ENCODE data around the gene CATSPER1. TPM values are rescaled to one million over a fixed set of nuclear protein-coding genes. Genes with fewer than 3 reads are reported as not detected.

CATSPER1 gene
- total and polyA plus RNA-seq, 10 donors, result 0.30 to 1.2 (median 0.70) TPM; not detected in 2

- 48 to 71% (median 67%) methylated on average over 10 of the region's 10 CpGs for WGBS, 5 donors
- TF ChIP-seq POLR2A (IDR thresholded peaks at IDR 0.05) (no peak), POLR2AphosphoS5 (IDR thresholded peaks at IDR 0.05) (no peak)
- TF ChIP-seq, protein P1, sequence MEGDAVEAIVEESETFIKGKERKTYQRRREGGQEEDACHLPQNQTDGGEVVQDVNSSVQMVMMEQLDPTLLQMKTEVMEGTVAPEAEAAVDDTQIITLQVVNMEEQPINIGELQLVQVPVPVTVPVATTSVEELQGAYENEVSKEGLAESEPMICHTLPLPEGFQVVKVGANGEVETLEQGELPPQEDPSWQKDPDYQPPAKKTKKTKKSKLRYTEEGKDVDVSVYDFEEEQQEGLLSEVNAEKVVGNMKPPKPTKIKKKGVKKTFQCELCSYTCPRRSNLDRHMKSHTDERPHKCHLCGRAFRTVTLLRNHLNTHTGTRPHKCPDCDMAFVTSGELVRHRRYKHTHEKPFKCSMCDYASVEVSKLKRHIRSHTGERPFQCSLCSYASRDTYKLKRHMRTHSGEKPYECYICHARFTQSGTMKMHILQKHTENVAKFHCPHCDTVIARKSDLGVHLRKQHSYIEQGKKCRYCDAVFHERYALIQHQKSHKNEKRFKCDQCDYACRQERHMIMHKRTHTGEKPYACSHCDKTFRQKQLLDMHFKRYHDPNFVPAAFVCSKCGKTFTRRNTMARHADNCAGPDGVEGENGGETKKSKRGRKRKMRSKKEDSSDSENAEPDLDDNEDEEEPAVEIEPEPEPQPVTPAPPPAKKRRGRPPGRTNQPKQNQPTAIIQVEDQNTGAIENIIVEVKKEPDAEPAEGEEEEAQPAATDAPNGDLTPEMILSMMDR (IDR thresholded peaks at IDR 0.05 in 8 of 11, conservative IDR thresholded peaks at IDR 0.05 in 3 of 11), result no peak
- H3K27ac ChIP-seq, result no peak overlapping the region
Observed at GRCh38 chr11:66008468-66009101, 17.7 kb downstream of the CATSPER1 start.

GRCh38 chr11:66008095-66008467 is 18.2 kb downstream of the CATSPER1 start:
- intact Hi-C loops (cut with DNase I; ENCODE audit: low total_unique reads), result no loop called here
- H3K9me3 ChIP-seq, result no peaks in the 10 kb centered on the region
- DNase-seq, result no peak
- 72 to 97% (median 94%) methylated on average over 2 of the region's 2 CpGs for WGBS, 5 donors
- H3K4me3 ChIP-seq, result no peak overlapping the region
- peaks cover 6 to 27% (median 17%) of the 10 kb centered on the region in 7 donors for H3K27me3 ChIP-seq (replicated peaks in 1 of 7)
- peaks cover 0 to 32% (median 21%) of the 10 kb centered on the region in 6 donors for H3K36me3 ChIP-seq
- peaks cover 9 to 27% (median 17%) of the 10 kb centered on the region in 6 donors for H3K4me1 ChIP-seq
- TF ChIP-seq POLR2AphosphoS5 (IDR thresholded peaks at IDR 0.05) (no peak), POLR2A (IDR thresholded peaks at IDR 0.05) (no peak)
- TF ChIP-seq, protein P1 (IDR thresholded peaks at IDR 0.05 in 8 of 11, conservative IDR thresholded peaks at IDR 0.05 in 3 of 11), result no peak
- H3K27ac ChIP-seq, result no peak overlapping the region

More at GRCh38 chr11:66008468-66009101, 17.7 kb downstream of the CATSPER1 start:
- Histone ChIP-seq H3K36me3 (peaks cover 0 to 30% (median 18%) of the 10 kb centered on the region in 6 donors), H3K27me3 (replicated peaks in 1 of 7) (peaks cover 6 to 32% (median 19%) of the 10 kb centered on the region in 7 donors), H3K4me1 (peaks cover 4 to 25% (median 12%) of the 10 kb centered on the region in 6 donors), H3K4me3 (no peak overlapping the region), H3K9me3 (no peaks in the 10 kb centered on the region)
- no peak for DNase-seq
- intact Hi-C loops (cut with DNase I; ENCODE audit: low total_unique reads), result no loop called here

DNA sequence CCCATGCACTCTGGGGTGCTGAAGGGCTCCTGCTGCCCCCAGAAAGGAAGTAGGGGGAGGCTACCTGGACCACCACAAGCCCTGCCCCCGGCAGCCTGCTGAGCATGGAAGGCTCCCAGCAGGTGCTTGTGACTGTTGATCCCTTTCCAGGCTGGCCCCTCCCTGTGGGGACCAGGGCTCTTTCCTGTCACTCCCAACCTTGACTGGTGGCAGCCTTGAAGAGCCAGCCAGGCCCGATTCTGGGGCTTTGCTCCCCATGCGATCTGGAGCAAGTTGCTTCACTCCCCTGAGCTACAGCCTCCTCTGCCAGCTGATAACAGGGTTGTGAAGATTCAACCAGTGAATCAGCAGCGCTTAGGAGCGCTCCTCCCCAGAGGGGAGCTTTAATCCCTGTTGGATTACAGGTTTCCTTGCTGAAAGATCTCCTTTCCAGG is 19.1 kb downstream of the CATSPER1 start:
- Histone ChIP-seq H3K4me3 (no peak overlapping the region), H3K4me1 (peaks cover 12 to 24% (median 18%) of the 10 kb centered on the region in 6 donors), H3K27ac (peak overlapping the region in 1 of 8 donors; percentile 1), H3K36me3 (peaks cover 0 to 32% (median 21%) of the 10 kb centered on the region in 6 donors), H3K9me3 (no peaks in the 10 kb centered on the region), H3K27me3 (replicated peaks in 1 of 7) (peaks cover 3 to 18% (median 10%) of the 10 kb centered on the region in 7 donors)
- DNase-seq, result no peak
- WGBS, 5 donors, result 63 to 79% (median 65%) methylated on average over 4 to 5 of the region's 5 CpGs
- intact Hi-C loops (cut with DNase I; ENCODE audit: low total_unique reads), result no loop called here
- TF ChIP-seq POLR2AphosphoS5 (IDR thresholded peaks at IDR 0.05), result no peak
- TF ChIP-seq, protein P1 (IDR thresholded peaks at IDR 0.05 in 8 of 11, conservative IDR thresholded peaks at IDR 0.05 in 3 of 11), result no peak
- TF ChIP-seq POLR2A (IDR thresholded peaks at IDR 0.05), result no peak

- Histone ChIP-seq H3K4me3 (no peak overlapping the region), H3K9me3 (no peaks in the 10 kb centered on the region), H3K4me1 (peaks cover 10 to 20% (median 15%) of the 10 kb centered on the region in 6 donors), H3K27me3 (replicated peaks in 1 of 7) (peaks cover 3 to 14% (median 6%) of the 10 kb centered on the region in 7 donors), H3K27ac (peak overlapping the region in 1 of 8 donors; percentile 1), H3K36me3 (peaks cover 0 to 32% (median 21%) of the 10 kb centered on the region in 6 donors)
- 86 to 93% (median 90%) methylated on average over 4 of the region's 4 CpGs; no CpG with 5 or more reads in 1 of the 5 donors for WGBS, 5 donors
- TF ChIP-seq, protein P1 (IDR thresholded peaks at IDR 0.05 in 8 of 11, conservative IDR thresholded peaks at IDR 0.05 in 3 of 11), result no peak
- TF ChIP-seq POLR2AphosphoS5 (IDR thresholded peaks at IDR 0.05) (no peak), POLR2A (IDR thresholded peaks at IDR 0.05) (no peak)
- DNase-seq, result no peak
- intact Hi-C loops (cut with DNase I; ENCODE audit: low total_unique reads), result no loop called here
Observed at GRCh38 chr11:66006891-66007176, 19.4 kb downstream of the CATSPER1 start.
